Upper lobe of left lung (tissue), 6 donors: ENCODE results near the gene ALG9. TPM values are rescaled to one million over a fixed set of nuclear protein-coding genes. Genes with fewer than 3 reads are reported as not detected.
"Not testable (repeated sequence)": the region's sequence is repeated elsewhere in the genome, so short reads cannot be mapped to it uniquely, and the experiment has no call there.

Source experiments
- ATAC-seq, 2 donors: fragments of 200-7000 bp; cut with Tn5 transposase; one replicate each; pipeline ENCODE4 v1.9.1; 2022; ENCODE audit warnings: mild to moderate bottlenecking in 2 of 2, moderate library complexity in 2 of 2; ENCODE audit not compliant: low FRiP score in 2 of 2
- DNase-seq, 2 donors: peaks; one replicate each; pipeline ENCODE4 v3.0.0-alpha.2; 2019 to 2020
- H3K27ac ChIP-seq, 4 donors: fragments of 200-600 bp; sonication (generic); one replicate each; pipeline ENCODE4 v1.5.1; 2016 to 2019
- H3K27me3 ChIP-seq, 4 donors: fragments of 200-600 bp; sonication (generic); one replicate each; pipeline ENCODE4 v1.5.1; 2017 to 2019
- H3K36me3 ChIP-seq, 4 donors: fragments of 200-600 bp; sonication (generic); one replicate each; pipeline ENCODE4 v1.5.1; 2016 to 2019
- H3K4me1 ChIP-seq, 4 donors: fragments of 200-600 bp; sonication (generic); one replicate each; pipeline ENCODE4 v1.5.1; 2018 to 2019
- H3K4me3 ChIP-seq, 4 donors: fragments of 200-600 bp; sonication (generic); one replicate each; pipeline ENCODE4 v1.5.1; 2017 to 2019; ENCODE audit warnings: mild to moderate bottlenecking in 2 of 4, moderate library complexity in 1 of 4
- H3K9me3 ChIP-seq, 4 donors: fragments of 200-600 bp; sonication (generic); one replicate each; pipeline ENCODE4 v1.5.1; 2018 to 2019
- EP300 ChIP-seq, 4 donors: sonication (generic); formaldehyde crosslinking; IDR thresholded peaks; one replicate each; pipeline ENCODE4 v1.5.1; 2017; ENCODE audit warnings: antibody characterized with exemption in 4 of 4, control low read depth in 2 of 4
- POLR2A ChIP-seq, 4 donors: fragments of 450-650 bp; IDR thresholded peaks; one replicate each; pipeline ENCODE4 v1.5.1; 2016 to 2017; ENCODE audit warnings: antibody characterized with exemption in 4 of 4, mild to moderate bottlenecking in 2 of 4
- POLR2AphosphoS5 ChIP-seq, 2 donors: sonication (generic); formaldehyde crosslinking; IDR thresholded peaks; one replicate each; pipeline ENCODE4 v1.5.1; 2017; ENCODE audit warnings: antibody characterized with exemption in 2 of 2
- WGBS, 2 donors: methylation state at CpG; one replicate each; pipeline ENCODE4 v1.1.5; 2017 to 2018; 5-methylcytosine and 5-hydroxymethylcytosine counted together
- total RNA-seq, 6 donors: library from RNA; depleted of rRNA in 4 of 6; stranded (reverse); fragments of >200 nt in 4 of 6; gene quantifications; one replicate each; pipeline versions ENCODE4 v1.1.0 to v1.2.1, GENCODE V29; 2016 to 2021
- TF ChIP-seq, protein P1 (sequence below), 6 experiments: fragments of 450-650 bp in 4 of 6; fragments of 200-600 bp in 2 of 6; sonication (generic) in 2 of 6; IDR thresholded peaks; one replicate each; pipeline ENCODE4 v1.5.1; 2016 to 2019; ENCODE audit warnings: antibody characterized with exemption in 6 of 6
- donor health status: DM: no; HTN: no; CAD: no; lungs with moderate emphysema.
- donor health status: DM: no; HTN: yes; CAD: no; lungs with severe emphysema.

The ALG9 gene
- total RNA-seq, 6 donors from 2014 or later: 15.7 to 34.8 (median 20.9) TPM

DNA sequence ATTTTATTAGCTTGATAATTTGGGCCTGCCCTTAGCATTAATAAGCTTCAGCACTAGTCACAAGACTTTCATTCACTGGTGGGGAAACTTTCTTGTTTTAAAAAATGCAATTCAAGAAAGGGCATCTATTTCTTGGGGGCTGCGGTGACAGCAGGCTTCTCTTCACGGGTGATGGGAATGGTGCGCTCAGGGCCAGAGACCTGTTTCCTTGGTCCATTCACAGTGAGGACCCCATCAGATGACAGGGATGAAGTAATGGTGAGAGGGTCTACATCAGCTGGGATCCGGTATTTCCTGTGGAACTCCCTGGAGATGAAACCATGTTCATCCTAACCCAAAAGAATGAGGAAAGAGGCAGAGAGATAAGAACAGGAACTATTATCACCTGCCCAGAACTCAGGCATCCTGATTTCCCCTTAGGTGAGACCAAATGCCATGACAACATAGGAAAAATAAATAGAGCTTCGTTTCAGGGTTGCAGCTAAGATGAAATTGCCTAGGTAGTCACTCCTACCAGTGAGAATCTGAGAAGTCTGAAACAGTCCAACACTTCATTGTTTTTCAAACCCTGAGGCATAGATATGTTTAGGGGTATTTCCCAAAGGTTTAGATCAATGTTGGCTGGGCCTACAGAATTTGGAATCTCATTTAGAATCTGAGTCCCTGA lies 37.4 kb upstream of the ALG9 start:
- Histone ChIP-seq H3K27ac (no peak overlapping the region), H3K27me3 (peaks cover 0 to 4% (median 0%) of the 10 kb centered on the region in 4 donors), H3K9me3 (no peaks in the 10 kb centered on the region), H3K4me1 (peaks cover 0 to 14% (median 7%) of the 10 kb centered on the region in 4 donors), H3K4me3 (no peak overlapping the region), H3K36me3 (no peaks in the 10 kb centered on the region)
- no peak for ATAC-seq
- 88 to 91% methylated on average over 5 of the region's 5 CpGs for WGBS, 2 donors
- no peak for DNase-seq
- TF ChIP-seq, protein P1, sequence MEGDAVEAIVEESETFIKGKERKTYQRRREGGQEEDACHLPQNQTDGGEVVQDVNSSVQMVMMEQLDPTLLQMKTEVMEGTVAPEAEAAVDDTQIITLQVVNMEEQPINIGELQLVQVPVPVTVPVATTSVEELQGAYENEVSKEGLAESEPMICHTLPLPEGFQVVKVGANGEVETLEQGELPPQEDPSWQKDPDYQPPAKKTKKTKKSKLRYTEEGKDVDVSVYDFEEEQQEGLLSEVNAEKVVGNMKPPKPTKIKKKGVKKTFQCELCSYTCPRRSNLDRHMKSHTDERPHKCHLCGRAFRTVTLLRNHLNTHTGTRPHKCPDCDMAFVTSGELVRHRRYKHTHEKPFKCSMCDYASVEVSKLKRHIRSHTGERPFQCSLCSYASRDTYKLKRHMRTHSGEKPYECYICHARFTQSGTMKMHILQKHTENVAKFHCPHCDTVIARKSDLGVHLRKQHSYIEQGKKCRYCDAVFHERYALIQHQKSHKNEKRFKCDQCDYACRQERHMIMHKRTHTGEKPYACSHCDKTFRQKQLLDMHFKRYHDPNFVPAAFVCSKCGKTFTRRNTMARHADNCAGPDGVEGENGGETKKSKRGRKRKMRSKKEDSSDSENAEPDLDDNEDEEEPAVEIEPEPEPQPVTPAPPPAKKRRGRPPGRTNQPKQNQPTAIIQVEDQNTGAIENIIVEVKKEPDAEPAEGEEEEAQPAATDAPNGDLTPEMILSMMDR (IDR thresholded peaks at IDR 0.05): no peak
- TF ChIP-seq POLR2A (IDR thresholded peaks at IDR 0.05) (no peak), POLR2AphosphoS5 (IDR thresholded peaks at IDR 0.05) (no peak), EP300 (IDR thresholded peaks at IDR 0.05) (no peak)

DNA sequence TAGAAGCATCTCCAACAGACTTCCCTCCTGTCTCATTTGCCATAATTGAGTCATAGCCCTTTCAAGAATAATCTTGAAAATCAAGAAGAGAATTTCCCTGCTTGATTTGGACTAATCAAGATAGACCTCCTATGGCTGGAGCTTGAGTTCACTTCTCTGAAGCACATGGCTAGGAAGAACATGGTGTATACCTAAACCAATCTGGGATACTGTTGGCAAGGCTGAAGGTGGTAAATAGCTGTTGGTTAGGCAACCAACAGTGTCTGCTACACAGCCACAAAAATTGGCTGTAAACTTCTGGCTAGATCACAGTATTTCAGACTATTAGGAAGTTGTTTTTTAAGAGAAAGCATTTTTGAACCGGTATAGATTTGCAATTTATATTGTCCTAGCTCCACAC lies 35.3 kb upstream of the ALG9 start:
- H3K4me3 ChIP-seq: no peak overlapping the region
- no peaks in the 10 kb centered on the region for H3K9me3 ChIP-seq
- no peak for TF ChIP-seq POLR2A (IDR thresholded peaks at IDR 0.05)
- no peak for TF ChIP-seq EP300 (IDR thresholded peaks at IDR 0.05)
- no peak for TF ChIP-seq POLR2AphosphoS5 (IDR thresholded peaks at IDR 0.05)
- TF ChIP-seq, protein P1 (IDR thresholded peaks at IDR 0.05): no peak
- 82 to 89% methylated on average over 1 of the region's 1 CpG for WGBS, 2 donors
- H3K4me1 ChIP-seq: peaks cover 0 to 4% (median 0%) of the 10 kb centered on the region in 4 donors
- ATAC-seq (no peak), DNase-seq (no peak)
- no peaks in the 10 kb centered on the region for H3K27me3 ChIP-seq
- H3K27ac ChIP-seq: no peak overlapping the region
- H3K36me3 ChIP-seq: no peaks in the 10 kb centered on the region

DNA sequence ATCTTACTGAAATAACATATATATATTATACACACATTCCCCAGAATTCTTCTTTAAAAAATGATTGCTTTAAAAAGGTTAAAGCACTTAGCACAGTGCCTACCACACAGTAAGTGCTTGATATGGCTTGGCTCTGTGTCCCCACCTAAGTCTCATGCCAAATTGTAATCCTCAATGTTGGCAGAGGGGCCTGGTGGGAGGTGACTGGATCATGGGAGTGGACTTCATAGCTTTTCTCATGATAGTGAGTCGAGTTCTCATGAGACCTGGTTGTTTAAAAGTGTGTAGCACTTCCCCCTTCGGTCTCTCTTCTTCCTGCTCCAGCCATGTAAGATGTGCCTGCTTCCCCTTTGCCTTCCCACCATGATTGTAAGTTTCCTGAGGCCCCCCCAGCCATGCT lies 34.0 kb upstream of the ALG9 start:
- 35 to 39% methylated on average over 2 of the region's 2 CpGs for WGBS, 2 donors
- Histone ChIP-seq H3K36me3 (no peaks in the 10 kb centered on the region), H3K4me3 (no peak overlapping the region), H3K27ac (no peak overlapping the region), H3K4me1 (no peaks in the 10 kb centered on the region), H3K27me3 (no peaks in the 10 kb centered on the region), H3K9me3 (no peaks in the 10 kb centered on the region)
- ATAC-seq (no peak), DNase-seq (no peak)
- TF ChIP-seq POLR2A (IDR thresholded peaks at IDR 0.05): no peak

DNA sequence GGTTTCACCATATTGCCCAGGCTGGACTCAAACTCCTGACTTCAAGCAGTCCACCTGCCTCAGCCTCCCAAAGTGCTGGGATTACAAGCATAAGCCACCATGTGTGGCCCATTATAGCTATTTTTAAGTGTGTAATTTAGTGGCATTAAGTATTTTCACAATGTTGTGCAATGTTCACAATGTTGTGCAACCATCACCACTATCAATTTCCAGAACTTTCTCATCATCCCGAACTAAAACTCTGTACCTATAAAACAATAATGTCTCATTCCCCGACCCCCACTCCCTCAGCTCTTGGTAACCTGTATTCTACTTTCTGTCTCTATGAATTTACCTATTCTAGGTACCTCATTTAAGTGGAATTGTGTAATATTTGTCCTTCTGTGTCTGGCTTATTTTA lies 15.5 kb upstream of the ALG9 start:
- H3K27me3 ChIP-seq: no peaks in the 10 kb centered on the region
- 57 to 81% methylated on average over 2 of the region's 2 CpGs for WGBS, 2 donors
- DNase-seq (no peak), ATAC-seq (no peak)
- H3K4me3 ChIP-seq: no peak overlapping the region
- no peaks in the 10 kb centered on the region for H3K9me3 ChIP-seq
- H3K4me1 ChIP-seq: no peaks in the 10 kb centered on the region
- no peak overlapping the region for H3K27ac ChIP-seq
- TF ChIP-seq, protein P1 (IDR thresholded peaks at IDR 0.05): no peak
- no peak for TF ChIP-seq POLR2A (IDR thresholded peaks at IDR 0.05)
- no peak for TF ChIP-seq EP300 (IDR thresholded peaks at IDR 0.05)
- TF ChIP-seq POLR2AphosphoS5 (IDR thresholded peaks at IDR 0.05): no peak
- peaks cover 0 to 4% (median 0%) of the 10 kb centered on the region in 4 donors for H3K36me3 ChIP-seq

DNA sequence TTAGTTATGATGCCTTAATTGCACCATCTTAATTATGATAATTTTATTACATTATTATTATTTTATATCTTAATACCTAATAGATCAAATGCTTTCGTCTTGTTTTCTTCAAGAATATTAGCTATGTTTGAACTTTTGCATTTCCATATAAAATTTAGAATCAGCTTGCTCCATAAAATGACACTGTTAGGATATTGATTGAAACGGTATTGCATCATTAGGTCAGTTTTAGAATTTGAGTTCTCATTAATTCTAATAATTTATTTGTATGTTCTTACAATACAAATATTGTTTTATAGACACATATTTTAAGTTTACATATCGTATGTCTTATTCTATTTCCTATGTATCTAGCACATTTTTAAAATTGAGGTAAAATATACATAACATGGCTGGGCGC lies 14.7 kb upstream of the ALG9 start:
- no peak for DNase-seq

DNA sequence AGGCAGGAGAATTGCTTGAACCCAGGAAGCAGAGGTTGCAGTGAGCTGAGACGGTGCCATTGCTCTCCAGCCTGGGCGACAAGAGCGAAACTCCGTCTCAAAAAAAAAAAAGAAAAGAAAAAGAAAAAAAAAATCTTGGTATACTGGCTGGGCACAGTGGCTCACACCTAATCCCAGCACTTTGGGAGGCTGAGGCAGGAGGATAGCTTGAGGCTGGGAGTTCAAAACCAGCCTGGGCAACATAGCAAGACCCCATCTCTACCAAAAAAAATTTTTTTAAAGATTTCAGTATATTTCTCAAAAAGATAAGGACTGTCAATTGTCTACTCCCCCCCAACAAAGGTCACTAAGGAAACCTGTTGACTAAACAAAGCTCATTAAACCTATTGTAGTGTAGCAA lies 13.7 kb upstream of the ALG9 start:
- H3K9me3 ChIP-seq, H3K27ac ChIP-seq, ATAC-seq, H3K4me3 ChIP-seq, H3K27me3 ChIP-seq, H3K4me1 ChIP-seq, H3K36me3 ChIP-seq, DNase-seq: not testable (repeated sequence)
- WGBS, 2 donors: 93 to 94% methylated on average over 4 of the region's 4 CpGs

More for the DNA sequence above, 14.7 kb upstream of the ALG9 start:
- no peak for TF ChIP-seq POLR2A (IDR thresholded peaks at IDR 0.05)
- TF ChIP-seq, protein P1 (IDR thresholded peaks at IDR 0.05): no peak
- TF ChIP-seq POLR2AphosphoS5 (IDR thresholded peaks at IDR 0.05): no peak
- TF ChIP-seq EP300 (IDR thresholded peaks at IDR 0.05): no peak
- no peaks in the 10 kb centered on the region for H3K9me3 ChIP-seq
- H3K4me3 ChIP-seq: no peak overlapping the region
- peaks cover 0 to 4% (median 0%) of the 10 kb centered on the region in 4 donors for H3K36me3 ChIP-seq
- ATAC-seq: no peak
- no peaks in the 10 kb centered on the region for H3K27me3 ChIP-seq
- WGBS, 2 donors: 67 to 94% methylated on average over 4 of the region's 4 CpGs
- H3K27ac ChIP-seq: no peak overlapping the region
- no peaks in the 10 kb centered on the region for H3K4me1 ChIP-seq
